GM21576 (cell line): ENCODE measurements around the gene TSPAN9.

Source experiments
- ATAC-seq: cut with Tn5 transposase; IDR thresholded peaks from one replicate; pipeline ENCODE4 v1.9.1; 2021; ENCODE audit warnings: mild to moderate bottlenecking, moderate library complexity; ENCODE audit not compliant: unreplicated experiment

Gene TSPAN9

DNA sequence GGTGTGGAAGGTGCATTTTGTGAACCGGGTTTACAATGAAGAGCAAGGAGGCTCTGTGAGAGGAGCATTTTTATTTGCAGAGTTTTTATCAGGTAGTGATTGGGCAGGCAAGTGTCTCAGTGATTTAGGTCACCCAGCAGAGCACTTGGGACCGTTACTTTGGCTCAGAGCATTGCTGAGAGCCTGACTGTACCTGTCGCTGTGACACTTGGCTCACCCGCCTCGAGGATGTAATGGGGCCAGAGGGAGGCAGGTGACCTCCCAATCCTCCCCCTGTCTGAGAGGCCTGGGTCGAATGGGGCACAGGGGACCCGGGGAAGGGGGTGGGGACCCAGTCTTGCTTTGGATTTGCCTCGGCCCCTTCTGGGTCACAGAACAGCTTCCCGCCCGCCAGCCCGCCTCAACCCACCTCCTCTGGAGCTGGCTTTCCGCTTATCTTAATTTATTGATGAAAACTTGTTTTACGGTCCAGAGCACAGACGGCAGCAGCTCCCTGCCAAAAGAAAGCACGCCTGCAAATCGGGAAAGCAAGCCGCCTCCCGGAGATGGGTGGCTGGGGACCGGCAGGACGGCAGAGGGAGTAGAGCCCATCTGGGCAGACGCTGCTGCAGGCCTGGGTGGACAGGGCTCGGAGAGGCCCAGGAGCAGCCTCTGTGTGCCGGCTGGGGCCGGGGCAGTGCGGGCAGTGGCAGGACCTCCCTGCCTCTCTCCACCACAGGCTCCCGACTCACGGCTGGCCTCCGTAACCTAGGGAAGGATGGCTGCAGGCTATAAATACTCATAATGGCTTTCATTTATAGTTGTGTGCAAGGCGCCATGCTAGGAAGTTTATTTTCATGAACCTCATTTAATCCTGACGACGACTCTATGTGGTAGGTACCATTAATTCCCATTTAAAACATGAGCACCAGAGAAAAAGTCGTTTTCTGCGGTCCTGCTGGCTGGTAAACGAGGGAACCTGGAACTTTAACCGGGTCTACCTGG, 187.1 kb downstream of the TSPAN9 start:
- no peak for ATAC-seq

DNA sequence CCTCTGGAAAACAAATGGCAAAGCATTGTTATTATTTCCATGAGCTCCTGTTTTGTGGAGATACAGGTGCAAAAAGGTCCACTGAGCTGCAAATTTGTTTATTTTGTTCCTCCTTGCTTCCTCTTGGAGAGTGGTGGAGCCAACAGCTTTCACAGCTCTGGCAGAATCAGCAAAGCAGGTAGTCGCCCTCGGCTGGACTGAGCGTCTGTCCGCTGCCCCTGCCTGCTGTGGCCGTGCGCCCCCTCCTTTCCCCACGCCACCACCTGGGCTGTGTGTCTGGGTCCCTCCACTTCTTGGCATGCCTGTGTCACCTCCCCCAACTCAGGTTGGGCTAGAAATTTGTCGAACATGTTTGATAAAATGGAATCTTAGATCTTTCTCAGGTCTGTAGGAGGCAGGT, 188.2 kb downstream of the TSPAN9 start:
- ATAC-seq = no peak

DNA sequence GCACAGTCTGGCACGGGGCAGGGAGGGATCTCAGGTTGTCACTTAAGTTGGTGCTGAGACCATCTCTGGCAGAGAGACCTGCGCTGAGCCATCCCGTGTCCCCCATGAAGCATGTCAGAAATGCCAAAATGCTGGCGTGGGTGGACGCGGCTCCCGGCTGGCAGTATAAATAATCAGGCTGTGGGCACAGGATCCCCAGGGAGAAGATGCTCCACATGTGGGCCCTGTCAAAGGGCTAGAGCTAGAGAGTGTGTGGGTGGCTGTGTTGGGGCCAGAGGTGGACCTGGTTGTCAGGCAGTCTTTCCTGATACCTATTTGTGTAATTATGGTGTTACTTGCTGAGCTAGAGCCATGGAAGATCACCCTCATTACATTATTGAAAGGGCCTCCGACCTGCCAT, 189.5 kb downstream of the TSPAN9 start:
- ATAC-seq = no peak

DNA sequence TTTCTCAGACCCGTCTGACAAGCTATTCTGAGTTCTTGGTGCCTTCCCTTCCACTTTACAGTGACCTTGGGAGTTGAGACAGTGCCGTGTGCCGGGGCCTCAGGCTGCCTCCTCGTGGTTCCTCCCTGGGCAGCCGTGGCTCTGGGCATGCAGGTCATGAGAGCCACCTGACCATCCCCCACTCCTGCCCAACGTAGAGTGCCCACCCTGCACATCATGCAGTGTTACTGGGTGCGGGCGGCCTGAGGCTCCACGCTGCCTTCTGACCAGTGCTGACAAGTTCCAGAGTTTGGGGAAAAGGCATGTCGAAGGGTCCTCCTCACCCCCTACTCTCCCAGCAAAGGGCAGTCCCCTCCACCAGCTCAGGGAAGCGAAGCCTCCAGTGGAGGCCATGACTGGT, 190.5 kb downstream of the TSPAN9 start:
- no peak for ATAC-seq

DNA sequence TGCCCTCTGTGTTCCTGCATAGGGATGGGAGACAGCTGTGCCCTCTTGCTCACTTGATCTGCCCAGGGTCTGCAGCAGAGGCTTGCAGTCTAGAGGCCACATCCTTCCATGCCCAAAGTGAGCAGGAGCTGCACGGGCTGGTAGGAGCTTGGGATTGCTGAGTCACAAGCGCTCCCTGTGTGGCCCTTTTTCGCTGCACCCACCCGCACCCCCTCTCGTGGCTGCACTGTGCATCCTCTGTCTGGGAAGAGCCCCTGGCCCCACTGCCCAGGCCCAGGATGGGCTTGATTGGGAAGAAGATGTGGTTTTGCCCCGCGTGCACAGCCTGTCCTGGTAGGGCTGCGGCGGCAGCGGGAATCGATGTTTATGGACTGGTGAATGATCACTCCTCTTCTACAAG, 192.4 kb downstream of the TSPAN9 start:
- ATAC-seq = no peak

DNA sequence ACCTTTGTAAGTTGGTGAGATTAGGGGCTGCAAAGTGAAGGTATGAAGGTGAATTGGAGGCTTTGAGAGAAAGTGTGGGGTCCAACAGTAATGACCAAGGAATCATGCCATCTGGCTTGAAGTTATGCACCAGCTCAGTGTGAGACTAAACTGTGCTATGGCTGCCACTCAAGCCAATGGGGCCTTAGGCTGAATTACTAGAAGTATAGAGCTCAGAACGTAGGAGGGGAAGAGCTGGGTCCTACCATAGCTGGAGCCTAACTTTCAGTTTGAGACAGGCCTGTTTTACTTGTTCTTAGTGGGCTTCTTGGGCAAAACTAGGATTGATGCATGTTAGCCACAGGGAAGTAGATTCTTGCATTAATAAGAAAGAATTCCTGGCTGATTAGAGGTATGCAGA, 194.0 kb downstream of the TSPAN9 start:
- no peak for ATAC-seq

DNA sequence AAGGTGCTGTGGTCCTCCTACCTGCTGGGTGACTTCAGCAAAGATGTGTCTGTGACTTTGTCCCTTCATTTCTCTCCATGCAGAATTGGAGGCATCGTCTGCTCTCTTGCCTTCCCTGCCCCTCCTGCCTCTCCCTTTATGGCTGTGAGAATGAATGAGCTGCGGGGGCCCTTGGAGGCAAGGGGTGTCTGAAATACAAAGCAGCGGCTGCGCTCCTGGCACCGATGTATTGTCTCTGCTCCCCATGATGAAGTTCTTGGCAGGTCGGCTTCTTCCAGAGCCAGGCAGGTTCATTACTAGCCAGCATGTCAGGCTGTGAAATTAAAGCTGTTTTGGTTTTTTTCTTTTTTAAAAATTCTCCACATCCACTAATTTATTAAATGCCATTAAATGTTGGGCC, 194.5 kb downstream of the TSPAN9 start:
- no peak for ATAC-seq

DNA sequence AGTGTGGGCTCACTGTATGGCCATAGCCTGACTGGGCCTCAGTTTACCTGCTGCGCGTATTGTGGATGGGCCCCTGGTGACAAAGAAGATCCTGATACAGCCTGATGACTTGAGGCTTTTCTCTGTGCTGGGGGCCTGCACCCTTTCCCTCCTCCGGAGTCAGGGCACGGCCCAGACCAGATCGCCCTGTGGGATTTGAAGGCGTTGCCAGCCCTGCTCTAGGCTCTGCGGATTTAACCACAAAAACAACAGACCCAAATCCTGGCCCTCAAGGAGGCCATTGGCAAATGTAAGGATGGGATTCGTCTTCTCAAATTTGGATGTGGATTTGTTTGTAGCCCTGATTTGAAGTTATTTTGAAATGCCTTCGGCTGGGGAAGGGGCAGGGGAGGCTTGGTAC, 195.8 kb downstream of the TSPAN9 start:
- ATAC-seq = no peak

DNA sequence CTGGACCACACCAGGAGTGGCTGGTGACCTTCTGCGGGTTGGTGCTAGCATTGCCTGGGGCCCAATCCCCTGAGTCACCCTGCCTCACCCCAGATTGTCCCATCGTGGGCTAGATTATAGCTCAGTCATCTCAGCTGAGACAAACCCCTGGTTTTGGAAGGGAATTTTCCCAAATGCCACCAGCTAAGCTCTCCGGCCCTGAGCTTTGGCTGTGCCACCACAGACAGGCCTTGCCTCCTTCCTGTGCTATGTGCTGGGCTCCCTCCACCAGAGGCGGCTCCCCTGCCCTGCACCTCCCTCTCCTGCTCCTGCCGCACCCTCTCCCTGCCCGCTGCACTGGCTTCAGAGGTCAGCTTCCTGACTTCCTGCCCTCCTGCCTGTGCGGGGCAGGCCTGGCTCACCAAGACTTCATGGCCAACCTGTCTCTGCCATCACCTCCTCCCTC, 196.3 kb downstream of the TSPAN9 start:
- no peak for ATAC-seq

DNA sequence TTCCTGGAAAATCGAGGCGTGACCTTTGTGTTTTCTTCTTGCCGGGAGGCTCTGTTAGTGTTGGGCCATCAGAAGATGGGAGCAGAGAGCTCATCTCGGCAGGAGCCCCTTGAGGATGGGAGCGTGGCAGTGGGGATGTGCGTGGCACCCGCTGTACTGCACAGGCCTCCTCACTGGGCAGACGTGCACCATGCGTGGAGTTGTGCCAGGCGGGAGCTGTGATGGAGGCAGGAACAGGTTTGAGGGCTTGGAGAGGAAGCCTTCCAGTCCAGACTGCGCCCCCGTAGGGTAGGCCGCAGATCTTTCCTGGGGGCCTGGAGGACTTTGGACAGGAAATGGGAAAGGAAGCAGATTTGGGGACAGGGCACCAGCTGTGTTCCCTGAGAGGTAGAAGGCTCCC, 197.5 kb downstream of the TSPAN9 start:
- ATAC-seq = no peak

DNA sequence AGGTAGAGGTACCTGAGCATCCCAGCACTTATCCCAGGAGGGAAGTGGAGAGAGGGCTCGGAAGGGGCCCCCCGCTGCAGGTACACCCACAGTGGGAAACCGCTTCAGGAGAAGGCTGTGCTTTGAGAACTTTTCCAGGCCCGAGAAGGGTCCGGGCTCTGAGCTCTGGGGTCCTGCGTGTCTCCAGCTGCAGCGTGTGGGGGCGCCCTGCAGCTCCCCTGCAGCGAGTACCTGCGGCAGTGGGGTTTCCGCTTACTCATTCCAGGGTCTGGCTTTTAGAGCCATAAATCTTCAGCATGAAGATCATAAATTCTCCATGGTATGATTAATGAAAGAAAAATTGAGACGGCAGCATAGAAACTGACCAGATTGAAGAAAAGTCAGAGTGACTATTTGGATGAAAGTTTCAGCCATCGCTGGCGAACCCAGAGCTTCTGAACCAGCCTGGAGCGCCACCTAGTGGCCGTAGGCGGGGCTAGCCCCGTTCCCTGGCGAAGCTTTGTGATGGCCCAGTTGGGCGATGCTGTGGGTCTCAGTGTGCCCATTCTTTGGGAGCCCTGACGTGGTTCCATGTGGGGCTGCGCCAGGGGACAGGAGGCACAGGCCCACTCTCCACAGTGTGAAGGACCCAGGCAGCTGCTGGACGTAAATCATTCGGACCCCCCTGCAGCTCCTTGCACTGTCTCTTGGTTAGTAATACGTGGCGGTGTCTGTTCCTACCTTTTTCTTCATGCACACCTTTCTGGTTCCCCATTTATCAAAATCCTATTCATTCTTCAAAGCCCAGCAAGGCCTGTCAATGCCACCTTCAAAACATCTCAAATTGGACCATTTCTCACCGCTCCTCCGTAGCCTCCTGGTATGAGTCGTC, 198.2 kb downstream of the TSPAN9 start:
- ATAC-seq = no peak

DNA sequence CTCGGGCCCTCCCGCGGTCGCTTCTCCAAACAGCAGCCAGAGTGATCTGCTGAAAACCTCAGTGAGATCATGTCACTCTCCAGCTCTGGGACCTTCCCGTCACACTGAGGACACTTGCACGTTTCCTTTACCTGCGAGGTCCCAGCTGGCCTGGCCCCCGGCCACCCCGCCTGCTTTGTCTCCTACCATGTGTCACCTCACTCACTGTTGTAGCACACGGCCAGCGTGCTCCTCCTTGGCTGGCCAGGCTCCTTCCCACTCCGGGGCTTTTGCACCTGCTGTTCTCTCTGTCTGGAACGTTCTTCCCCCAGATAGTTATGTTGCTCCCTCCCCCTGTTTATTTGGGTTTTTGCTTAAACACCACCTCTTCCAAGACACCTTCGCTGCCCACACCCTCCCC, 199.0 kb downstream of the TSPAN9 start:
- ATAC-seq = no peak

DNA sequence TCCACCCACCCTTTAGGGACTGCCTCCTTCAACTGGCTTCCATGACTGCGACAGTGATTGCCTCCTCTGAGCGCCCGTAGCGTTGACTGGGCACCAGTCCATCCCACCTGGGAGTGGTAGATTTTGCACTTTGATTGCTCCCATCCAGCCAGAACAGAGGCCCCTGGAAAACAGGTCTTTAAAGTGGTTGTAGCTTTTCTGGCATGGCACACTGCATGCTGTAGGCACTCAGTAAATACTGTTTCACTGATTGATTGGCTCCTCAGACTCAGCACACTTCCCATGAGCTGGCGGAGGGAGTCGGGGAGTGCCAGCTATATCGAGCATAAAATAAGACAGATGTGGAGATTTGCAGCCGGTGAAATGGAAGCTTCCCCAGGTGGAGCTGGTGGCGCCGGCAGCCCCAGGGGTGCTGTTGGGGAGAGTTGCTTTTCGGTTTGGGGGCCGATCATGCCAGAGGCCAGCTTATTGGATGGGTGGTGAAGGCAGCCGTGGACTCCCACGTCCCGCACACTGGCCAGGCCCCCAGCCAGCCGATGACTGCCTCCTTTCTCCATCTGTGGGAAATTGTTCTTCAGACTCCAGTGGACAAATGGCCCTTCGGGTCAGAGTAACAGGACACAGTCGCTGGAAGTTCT, 200.2 kb downstream of the TSPAN9 start:
- no peak for ATAC-seq

DNA sequence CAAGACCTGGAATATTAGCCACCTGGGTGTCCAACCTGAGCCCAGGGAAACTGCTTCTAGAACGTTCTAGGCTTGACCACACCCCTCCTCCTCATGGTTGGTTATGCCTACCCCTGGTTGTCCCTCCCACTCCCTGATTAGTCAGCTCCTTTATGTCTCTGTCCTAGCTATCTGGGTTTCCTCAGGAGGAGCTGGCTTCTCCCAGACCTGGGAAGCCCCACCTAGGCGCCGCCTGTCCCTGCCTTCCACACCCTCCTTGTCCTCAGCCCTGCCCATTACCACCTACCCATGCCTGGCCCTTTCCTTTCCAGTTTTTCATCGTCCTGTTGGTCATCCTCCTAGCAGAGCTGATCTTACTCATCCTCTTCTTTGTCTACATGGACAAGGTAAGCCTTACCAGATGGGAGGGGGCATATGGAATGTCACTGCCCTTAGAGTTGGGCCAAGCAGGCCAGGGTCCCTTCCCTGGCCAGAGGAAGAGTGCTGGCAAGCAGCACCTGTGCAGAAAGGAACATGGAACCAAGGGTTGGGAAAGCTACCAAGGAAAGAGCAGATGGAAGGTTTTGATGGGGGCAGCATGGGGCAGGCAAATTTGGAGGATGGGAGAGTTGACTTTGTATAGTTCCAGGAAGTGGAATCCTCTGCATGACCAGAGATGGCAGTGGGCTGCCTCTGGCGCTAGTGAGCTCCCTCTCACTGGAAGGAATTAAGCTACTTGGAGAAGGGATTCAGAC, 201.7 kb downstream of the TSPAN9 start:
- no peak for ATAC-seq

DNA sequence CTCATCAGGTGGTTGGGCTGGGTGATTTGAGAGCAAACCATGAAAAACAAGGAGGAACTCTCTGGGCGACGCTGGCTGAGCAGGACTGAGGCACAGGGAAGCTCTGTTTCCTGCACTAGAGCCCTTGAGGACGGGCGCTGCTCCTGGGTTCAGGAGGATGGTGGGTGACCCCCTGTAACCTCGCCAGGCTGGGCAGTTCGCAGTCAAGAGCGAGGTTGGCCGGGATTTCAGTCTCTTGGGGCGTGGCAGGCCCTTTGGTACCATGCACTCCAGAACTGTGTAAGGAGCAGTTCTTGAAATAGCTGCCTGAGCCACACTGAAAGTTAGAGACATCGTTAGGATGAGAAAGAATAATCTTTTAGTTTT, 202.2 kb downstream of the TSPAN9 start:
- ATAC-seq = no peak

DNA sequence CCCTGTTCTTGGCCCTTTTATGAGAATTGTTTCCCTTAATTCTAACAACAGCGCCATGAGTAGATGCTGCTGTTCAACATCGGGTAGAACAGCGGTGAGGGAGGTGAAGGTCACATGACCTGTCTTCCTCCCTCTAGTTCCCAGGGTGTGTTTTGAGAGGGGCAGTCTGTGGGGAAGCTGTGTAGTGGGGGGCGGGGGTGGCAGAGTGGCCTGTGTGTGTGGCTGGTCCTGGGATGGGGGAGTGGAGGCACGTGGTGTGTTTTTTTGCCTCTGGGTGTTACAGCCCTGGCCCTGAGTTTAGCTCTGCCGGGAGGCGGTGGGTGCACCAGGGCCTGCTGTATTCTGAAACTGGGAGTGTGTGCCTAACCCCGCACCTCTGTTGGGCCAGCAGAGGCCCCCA, 202.7 kb downstream of the TSPAN9 start:
- ATAC-seq = no peak

DNA sequence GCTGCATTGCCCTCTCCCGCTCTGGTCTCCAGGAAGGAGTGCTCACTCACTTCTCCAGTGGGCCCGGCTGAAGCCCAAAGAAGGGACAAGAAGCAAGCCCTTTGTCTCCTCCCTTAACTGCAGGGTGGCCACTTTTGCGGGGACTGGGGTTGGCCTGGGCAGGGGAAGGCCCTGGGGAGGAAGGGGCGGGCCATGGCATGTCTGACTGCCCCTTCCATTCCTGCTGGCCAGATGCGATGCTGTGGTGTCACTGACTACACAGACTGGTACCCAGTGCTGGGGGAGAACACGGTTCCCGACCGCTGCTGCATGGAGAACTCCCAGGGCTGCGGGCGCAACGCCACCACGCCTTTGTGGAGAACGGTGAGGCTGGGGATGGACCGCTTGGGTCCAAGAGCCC, 203.8 kb downstream of the TSPAN9 start:
- ATAC-seq = no peak

DNA sequence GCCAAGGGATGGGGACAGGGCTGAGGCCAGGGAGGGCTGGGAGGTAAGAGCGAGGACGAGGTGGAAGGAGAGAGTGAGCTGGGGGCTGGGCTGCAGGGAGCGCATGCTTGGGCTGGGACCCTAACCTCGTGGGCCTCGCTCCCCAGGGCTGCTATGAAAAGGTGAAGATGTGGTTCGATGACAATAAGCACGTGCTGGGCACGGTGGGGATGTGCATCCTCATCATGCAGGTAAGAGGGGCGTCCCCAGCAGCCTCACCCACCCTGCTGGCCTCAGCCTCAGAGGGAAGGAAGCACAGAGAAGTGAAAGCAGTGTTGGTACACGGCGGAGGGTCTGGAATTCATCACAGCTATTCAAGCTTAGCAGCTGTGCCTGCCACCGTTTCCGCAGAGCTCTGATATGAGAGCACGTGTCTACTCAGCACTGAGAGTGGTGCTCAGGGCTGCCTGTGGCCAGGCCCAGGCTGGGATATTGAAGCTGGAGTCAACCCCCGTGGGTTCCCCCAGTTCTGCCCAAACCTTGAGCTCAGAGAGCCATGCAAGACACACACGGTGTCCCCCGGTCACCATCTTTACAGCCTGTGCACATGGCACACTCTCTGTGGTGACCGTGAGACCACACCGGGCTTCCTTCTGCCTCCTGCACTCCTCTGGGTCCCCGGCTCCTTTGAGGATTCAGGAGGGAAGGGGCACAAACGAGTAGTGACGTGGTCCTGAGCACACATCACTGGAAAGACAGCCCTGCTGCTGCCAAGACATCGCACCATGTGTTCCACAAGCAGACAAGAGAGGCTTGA, 204.6 kb downstream of the TSPAN9 start:
- no peak for ATAC-seq

DNA sequence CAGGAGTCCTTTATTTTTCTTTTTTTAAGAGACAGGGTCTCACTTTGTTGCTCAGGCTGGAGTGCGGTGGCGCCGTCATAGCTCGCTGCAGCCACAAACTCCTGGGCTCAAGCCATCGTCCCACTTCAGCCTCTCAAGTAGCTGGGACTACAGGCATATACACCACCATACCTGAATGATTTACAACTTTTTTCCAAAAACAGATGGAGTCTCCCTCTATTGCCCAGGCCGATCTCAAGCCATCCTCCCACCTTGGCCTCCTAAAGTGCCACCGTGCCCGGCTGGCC, 205.1 kb downstream of the TSPAN9 start:
- ATAC-seq = no peak

DNA sequence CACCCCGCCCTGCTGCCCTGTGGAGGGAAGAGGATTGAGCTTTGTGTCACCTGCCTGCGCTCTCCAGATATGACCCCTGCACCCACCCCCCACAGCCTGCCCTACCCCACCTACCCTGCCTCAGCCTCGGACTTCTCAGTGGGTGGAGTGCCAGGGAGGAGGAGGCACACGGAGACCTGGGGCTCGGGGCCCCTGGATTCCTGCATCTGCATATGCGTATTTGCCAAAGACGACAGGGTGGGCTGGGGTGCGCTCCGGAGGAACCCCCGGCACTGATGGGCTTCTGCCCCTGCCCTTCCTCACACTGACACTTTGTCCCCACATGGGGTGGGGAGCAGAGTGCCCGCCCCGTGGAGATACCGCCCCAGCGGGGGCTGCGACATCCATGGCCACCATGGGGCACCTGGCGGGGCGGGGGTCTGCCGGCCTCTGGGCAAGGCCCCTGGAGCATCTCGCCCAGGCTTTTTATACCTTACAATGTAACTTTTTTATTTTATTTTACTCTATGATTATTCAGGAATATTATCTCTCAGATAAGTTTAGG, 206.0 kb downstream of the TSPAN9 start:
- no peak for ATAC-seq
